Activated T-helper 17 cell treated with anti-CD3 and anti-CD28 coated beads, Interleukin-2, amount 50 U/mL, for 72 hours (primary cell): ENCODE data around the gene P4HA3. TPM values are rescaled to one million over a fixed set of nuclear protein-coding genes. Genes with fewer than 3 reads are reported as not detected.

Source experiments
- ATAC-seq: fragments of 150-1000 bp; cut with Tn5 transposase; replicated peaks from 2 replicates; pipeline ENCODE4 v1.10.0; 2021; ENCODE audit warnings: mild to moderate bottlenecking, moderate library complexity
- H3K27ac Mint-ChIP-seq: one replicate; pipeline ENCODE4 v1.8.0; 2022; ENCODE audit warnings: mixed read lengths
- H3K27me3 Mint-ChIP-seq: one replicate; pipeline ENCODE4 v1.8.0; 2022; ENCODE audit warnings: mixed read lengths
- H3K36me3 Mint-ChIP-seq: one replicate; pipeline ENCODE4 v1.8.0; 2022; ENCODE audit warnings: low read depth, mild to moderate bottlenecking, mixed read lengths
- H3K4me1 Mint-ChIP-seq: one replicate; pipeline ENCODE4 v1.8.0; 2022; ENCODE audit warnings: mixed read lengths
- H3K4me3 Mint-ChIP-seq: one replicate; pipeline ENCODE4 v1.8.0; 2022; ENCODE audit warnings: mild to moderate bottlenecking, mixed read lengths
- H3K9me3 Mint-ChIP-seq: one replicate; pipeline ENCODE4 v1.8.0; 2022; ENCODE audit warnings: mixed read lengths
- total RNA-seq, 2 donors: library from RNA; stranded (reverse); gene quantifications; one replicate each; pipeline ENCODE4 v1.2.3, GENCODE V29; 2022

Gene P4HA3
- total RNA-seq, 2 donors from 2014 or later = not detected

- Mint-ChIP-seq H3K27ac (no peak overlapping the region), H3K36me3 (no peaks in the 10 kb centered on the region), H3K4me3 (no peak overlapping the region), H3K9me3 (no peaks in the 10 kb centered on the region), H3K27me3 (peaks cover 3% of the 10 kb centered on the region), H3K4me1 (no peaks in the 10 kb centered on the region)
- ATAC-seq = no peak
Observed at GRCh38 chr11:74325649-74326645, 14.5 kb upstream of the P4HA3 start.

- no peak for ATAC-seq
- Mint-ChIP-seq H3K4me1 (no peaks in the 10 kb centered on the region), H3K27me3 (peaks cover 7% of the 10 kb centered on the region), H3K36me3 (no peaks in the 10 kb centered on the region), H3K4me3 (no peak overlapping the region), H3K27ac (no peak overlapping the region), H3K9me3 (peaks cover 4% of the 10 kb centered on the region)
Observed at GRCh38 chr11:74322667-74323066, 11.2 kb upstream of the P4HA3 start.

DNA sequence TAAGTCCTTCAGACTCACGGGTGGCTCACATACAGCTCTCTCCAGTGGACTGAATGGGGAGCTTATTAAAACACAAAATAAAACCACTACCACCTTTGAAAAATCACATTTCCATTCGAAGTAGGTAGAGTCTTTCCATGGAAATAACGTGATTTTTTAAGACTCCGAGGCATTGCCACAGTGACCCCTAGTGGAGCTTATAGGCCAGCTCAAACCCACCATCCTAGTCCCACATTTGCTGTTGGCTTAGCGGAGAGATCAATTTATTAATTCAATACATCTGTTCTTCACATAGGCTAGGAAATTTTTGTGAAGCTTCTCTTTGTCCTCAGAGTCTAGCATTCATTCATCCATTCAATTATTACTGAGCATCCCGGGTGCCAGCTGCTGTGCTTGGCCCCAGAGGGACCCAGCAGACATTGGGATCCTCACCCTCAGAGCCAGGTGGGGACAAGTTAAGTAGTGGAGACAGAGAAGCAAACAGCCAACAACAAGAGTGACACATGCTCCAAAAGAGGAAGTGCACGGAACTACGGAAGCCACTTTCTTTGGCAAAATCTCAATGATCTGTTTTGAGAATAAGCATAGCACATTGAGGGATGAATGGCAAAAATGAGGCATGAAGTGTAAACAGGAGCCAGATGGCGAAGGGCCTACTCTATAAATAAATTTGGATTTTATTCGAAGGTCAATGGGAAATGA, 10.2 kb upstream of the P4HA3 start:
- peaks cover 13% of the 10 kb centered on the region for H3K9me3 Mint-ChIP-seq
- H3K36me3 Mint-ChIP-seq = no peaks in the 10 kb centered on the region
- H3K4me1 Mint-ChIP-seq = no peaks in the 10 kb centered on the region
- ATAC-seq = no peak
- H3K27ac Mint-ChIP-seq = no peak overlapping the region
- peaks cover 7% of the 10 kb centered on the region for H3K27me3 Mint-ChIP-seq
- no peak overlapping the region for H3K4me3 Mint-ChIP-seq

DNA sequence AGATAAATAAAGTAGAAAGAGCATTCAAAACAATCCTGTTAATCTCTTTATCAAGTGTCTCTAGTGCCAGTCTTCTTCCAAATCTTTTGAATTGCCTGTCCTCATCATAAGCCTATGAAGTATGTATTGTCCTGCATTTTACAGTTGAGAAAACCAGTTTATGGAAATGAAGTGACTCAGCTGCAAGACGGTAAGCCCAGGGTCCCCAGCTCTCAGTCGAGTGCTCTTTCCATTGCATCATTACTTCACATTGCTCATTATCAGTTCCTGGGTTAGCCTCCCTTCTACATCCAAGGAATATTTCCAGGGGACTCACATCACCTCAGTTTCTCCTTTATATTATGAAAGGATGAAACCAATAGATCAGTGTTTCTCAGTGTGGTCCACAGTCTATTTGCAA, 9.1 kb upstream of the P4HA3 start:
- no peaks in the 10 kb centered on the region for H3K36me3 Mint-ChIP-seq
- no peak for ATAC-seq
- peaks cover 15% of the 10 kb centered on the region for H3K9me3 Mint-ChIP-seq
- H3K27me3 Mint-ChIP-seq = peaks cover 7% of the 10 kb centered on the region
- no peak overlapping the region for H3K27ac Mint-ChIP-seq
- no peak overlapping the region for H3K4me3 Mint-ChIP-seq
- no peaks in the 10 kb centered on the region for H3K4me1 Mint-ChIP-seq

GRCh38 chr11:74319139-74319816, 7.8 kb upstream of the P4HA3 start:
- Mint-ChIP-seq H3K4me1 (no peaks in the 10 kb centered on the region), H3K9me3 (peaks cover 15% of the 10 kb centered on the region), H3K27me3 (peaks cover 7% of the 10 kb centered on the region), H3K36me3 (no peaks in the 10 kb centered on the region), H3K27ac (no peak overlapping the region), H3K4me3 (no peak overlapping the region)
- peak; percentile 32 for ATAC-seq

- Mint-ChIP-seq H3K36me3 (no peaks in the 10 kb centered on the region), H3K9me3 (peaks cover 15% of the 10 kb centered on the region), H3K27me3 (peaks cover 9% of the 10 kb centered on the region), H3K4me3 (no peak overlapping the region), H3K27ac (no peak overlapping the region), H3K4me1 (no peaks in the 10 kb centered on the region)
- ATAC-seq = no peak
Observed at GRCh38 chr11:74318241-74318932, 6.9 kb upstream of the P4HA3 start.

DNA sequence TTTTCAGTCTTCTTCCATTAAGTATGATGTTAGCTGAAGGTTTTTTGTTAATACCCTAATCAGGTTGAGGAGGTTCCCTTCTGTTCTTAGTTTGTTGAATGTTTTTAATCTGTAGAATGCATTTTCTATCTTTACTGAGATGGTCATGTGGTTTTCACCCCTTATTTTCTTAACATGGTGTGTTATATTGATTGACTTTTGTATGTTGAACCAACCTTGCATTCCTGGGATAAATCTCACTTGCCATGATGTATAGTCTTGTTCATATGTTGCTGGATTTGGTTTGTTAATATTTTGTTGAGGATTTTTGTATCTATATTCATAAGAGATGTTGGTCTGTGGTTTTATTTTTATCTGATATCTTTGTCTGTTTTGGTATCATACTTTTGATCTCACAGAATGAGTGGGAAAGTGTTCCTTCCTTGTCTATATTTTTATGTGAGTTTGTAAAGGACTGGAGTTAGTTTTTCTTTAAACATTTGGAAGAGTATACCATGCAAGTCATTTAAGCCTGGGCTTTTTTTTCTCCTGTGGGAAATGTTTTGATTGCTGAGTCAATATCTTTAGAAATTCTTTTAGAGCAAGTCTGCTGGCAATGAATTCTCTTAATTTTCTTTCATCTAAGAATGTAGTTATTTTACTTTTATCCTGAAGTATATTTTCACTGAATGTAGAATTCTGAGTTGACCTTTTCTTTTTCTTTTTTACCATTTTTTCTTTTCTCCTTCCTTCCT, 5.5 kb upstream of the P4HA3 start:
- Mint-ChIP-seq H3K9me3 (peaks cover 15% of the 10 kb centered on the region), H3K27ac (no peak overlapping the region), H3K36me3 (no peaks in the 10 kb centered on the region), H3K4me3 (no peak overlapping the region), H3K27me3 (peaks cover 15% of the 10 kb centered on the region), H3K4me1 (no peaks in the 10 kb centered on the region)
- no peak for ATAC-seq

DNA sequence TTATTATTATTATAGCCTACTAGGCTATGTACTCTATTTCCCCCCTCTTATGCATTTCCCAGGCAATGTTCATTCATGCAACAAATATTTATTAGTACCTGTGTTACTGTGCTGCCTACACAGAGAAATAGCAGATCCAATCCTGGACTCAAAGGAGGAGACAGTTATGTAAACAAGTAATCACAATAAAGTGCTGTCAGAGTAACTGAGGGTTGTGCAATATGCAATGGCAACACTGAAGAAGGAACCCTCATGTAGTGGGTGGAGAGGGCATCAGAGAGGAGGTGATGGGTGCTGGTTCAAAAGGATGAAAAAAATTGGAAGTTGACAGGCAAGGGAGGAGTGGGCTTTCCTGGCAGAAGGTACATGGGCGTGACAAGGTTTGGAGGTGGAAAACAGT, 886 bp upstream of the P4HA3 start:
- no peak for ATAC-seq
- Mint-ChIP-seq H3K27ac (no peak overlapping the region), H3K4me1 (no peaks in the 10 kb centered on the region), H3K9me3 (peaks cover 7% of the 10 kb centered on the region), H3K27me3 (peaks cover 33% of the 10 kb centered on the region), H3K4me3 (peak overlapping the region; percentile 70), H3K36me3 (no peaks in the 10 kb centered on the region)

DNA sequence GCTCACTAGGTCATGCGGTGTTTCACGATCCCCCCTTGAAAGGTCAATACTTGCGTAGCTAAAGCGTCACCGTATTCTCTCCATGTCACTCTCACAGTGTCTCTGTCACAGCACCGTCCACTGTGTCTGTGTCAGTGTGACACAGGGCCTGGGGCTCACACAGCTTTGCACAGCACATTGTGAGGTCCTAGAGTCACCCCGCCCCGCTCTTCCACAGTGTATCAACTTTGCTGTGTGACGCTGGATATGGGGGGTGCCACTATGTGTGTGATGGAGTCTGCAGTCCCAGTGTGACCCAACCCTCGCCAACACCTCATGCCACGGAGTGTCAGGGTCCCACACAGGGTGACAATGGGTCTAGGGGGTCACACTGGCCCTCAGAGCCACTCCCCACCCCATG, 583 bp downstream of the P4HA3 start:
- Mint-ChIP-seq H3K27me3 (peaks cover 39% of the 10 kb centered on the region), H3K4me1 (no peaks in the 10 kb centered on the region), H3K4me3 (peak overlapping the region; percentile 70), H3K9me3 (no peaks in the 10 kb centered on the region), H3K27ac (no peak overlapping the region), H3K36me3 (no peaks in the 10 kb centered on the region)
- no peak for ATAC-seq

- ATAC-seq = no peak
- H3K36me3 Mint-ChIP-seq = no peaks in the 10 kb centered on the region
- H3K9me3 Mint-ChIP-seq = no peaks in the 10 kb centered on the region
- H3K4me3 Mint-ChIP-seq = no peak overlapping the region
- no peak overlapping the region for H3K27ac Mint-ChIP-seq
- no peaks in the 10 kb centered on the region for H3K4me1 Mint-ChIP-seq
- peaks cover 53% of the 10 kb centered on the region for H3K27me3 Mint-ChIP-seq
Observed at GRCh38 chr11:74307434-74307833, 4.0 kb downstream of the P4HA3 start.

DNA sequence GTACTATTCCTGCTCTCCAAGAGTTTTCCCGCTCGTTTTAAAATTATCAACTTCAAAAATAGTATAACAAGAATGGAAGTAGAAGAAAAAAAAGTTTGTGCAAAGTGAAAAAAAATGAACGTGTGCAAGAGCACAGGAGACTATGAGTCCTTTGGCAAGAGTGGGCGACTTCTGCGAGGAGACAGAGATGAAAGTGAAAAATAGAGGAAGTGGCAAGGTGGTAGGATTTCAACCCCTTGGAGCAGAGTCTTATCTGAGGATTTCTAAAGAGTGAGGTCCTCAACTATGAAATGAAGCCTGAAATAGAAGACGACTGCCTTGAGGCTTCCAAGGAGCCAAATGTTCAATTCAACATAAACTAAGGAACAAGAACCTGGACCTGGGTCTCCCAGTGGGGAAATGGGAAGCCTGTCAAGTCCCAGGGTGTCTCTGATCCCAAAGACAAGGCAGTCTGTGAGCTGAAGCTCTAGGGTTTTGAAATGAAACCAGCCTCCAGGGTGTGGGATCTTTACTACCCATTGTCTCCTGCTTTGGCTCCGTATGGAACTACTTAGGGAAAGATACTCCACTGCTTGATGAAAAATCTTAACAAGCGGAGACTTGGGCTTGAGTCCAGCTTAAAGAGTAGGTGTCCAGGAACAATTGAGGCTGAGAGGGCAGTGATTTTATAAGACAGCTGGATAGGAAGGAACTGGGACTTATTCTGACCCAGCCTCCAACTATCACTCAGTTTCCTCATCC, 4.8 kb downstream of the P4HA3 start:
- no peak overlapping the region for H3K4me3 Mint-ChIP-seq
- no peak overlapping the region for H3K27ac Mint-ChIP-seq
- no peaks in the 10 kb centered on the region for H3K9me3 Mint-ChIP-seq
- peaks cover 46% of the 10 kb centered on the region for H3K27me3 Mint-ChIP-seq
- H3K36me3 Mint-ChIP-seq = no peaks in the 10 kb centered on the region
- no peak for ATAC-seq
- no peaks in the 10 kb centered on the region for H3K4me1 Mint-ChIP-seq

DNA sequence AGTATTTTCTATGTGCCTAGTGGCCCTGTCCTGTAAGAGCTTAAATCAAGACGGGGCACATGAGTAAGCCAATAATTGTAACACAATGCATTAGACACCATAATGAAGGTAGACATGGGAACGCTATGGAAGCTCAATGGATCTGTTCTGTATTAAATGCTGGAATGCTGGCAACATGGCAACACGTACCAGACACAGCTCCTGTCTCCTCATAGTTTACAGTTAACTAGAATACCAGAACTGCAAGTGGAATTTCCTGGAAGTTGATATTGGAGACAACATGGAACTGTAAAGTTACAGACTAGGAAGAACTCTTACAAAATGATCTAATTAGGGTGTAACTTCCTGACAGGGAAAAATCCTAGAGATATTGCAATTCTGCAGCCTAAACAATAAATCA, 12.4 kb downstream of the P4HA3 start:
- no peak for ATAC-seq

DNA sequence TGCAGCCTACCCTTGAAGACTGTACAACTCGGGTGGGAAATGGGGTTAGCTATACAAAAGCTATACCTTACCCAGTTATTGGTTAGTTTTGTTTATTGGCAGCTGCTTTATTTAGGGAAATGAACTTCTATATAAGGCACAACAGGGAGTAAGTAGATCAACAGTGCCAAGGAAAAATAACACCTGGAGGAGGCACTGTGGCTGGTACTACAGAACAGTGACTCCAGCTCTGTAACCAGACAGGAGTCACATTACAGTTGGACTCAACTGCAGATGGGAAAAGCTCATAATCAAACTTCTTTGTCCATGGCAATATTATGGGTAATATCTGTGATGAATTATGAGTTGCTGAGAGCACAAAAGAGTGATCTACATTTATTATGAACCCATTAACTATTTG, 14.0 kb downstream of the P4HA3 start:
- H3K4me1 Mint-ChIP-seq = peaks cover 7% of the 10 kb centered on the region
- no peak for ATAC-seq

More for the DNA sequence above, 12.4 kb downstream of the P4HA3 start:
- Mint-ChIP-seq H3K4me1 (peaks cover 7% of the 10 kb centered on the region), H3K27me3 (peaks cover 14% of the 10 kb centered on the region), H3K27ac (no peak overlapping the region), H3K36me3 (no peaks in the 10 kb centered on the region), H3K9me3 (no peaks in the 10 kb centered on the region), H3K4me3 (no peak overlapping the region)

More for the DNA sequence above, 14.0 kb downstream of the P4HA3 start:
- Mint-ChIP-seq H3K27ac (no peak overlapping the region), H3K9me3 (no peaks in the 10 kb centered on the region), H3K4me3 (no peak overlapping the region), H3K27me3 (peaks cover 13% of the 10 kb centered on the region), H3K36me3 (no peaks in the 10 kb centered on the region)
